CD4-positive, alpha-beta memory T cell (primary cell): ENCODE results near the gene OR8U1. TPM values are rescaled to one million over a fixed set of nuclear protein-coding genes. Genes with fewer than 3 reads are reported as not detected.

Experiments used
- CTCF ChIA-PET: fragments of 350-600 bp; sonication (Branson Sonifier 250); formaldehyde crosslinking; loops from one replicate; lab custom pipeline; 2021; ENCODE audit warnings: inconsistent platforms; ENCODE audit not compliant: partially characterized antibody; lab: Charles Lee
- POLR2A ChIA-PET: fragments of 350-600 bp; sonication (Branson Sonifier 250); formaldehyde crosslinking; loops from one replicate; lab custom pipeline; 2021; ENCODE audit not compliant: partially characterized antibody; lab: Charles Lee
- DNase-seq, 5 donors: peaks; one replicate each; pipeline versions ENCODE4 v3.0.0 to v3.0.0-alpha.2; 2020 to 2022; ENCODE audit warnings: mixed read lengths in 1 of 5
- H3K27ac ChIP-seq: one replicate; pipeline ENCODE4 v1.7.0; 2013; ENCODE audit warnings: low read depth, low read length
- H3K27me3 ChIP-seq: 2 replicates; pipeline ENCODE4 v1.7.0; 2013; ENCODE audit warnings: mild to moderate bottlenecking, low read length, moderate library complexity; ENCODE audit not compliant: insufficient read depth
- H3K36me3 ChIP-seq: 2 replicates; pipeline ENCODE4 v1.7.0; 2013; ENCODE audit warnings: mild to moderate bottlenecking, low read length, moderate library complexity; ENCODE audit not compliant: insufficient read depth
- H3K4me1 ChIP-seq: 2 replicates; pipeline ENCODE4 v1.7.0; 2013; ENCODE audit warnings: mild to moderate bottlenecking, low read length, moderate library complexity; ENCODE audit not compliant: insufficient read depth
- H3K4me3 ChIP-seq, 2 donors: one replicate each; pipeline ENCODE4 v1.7.0; 2013; ENCODE audit warnings: low read length in 2 of 2, mild to moderate bottlenecking in 1 of 2
- H3K9me3 ChIP-seq, 2 donors: one replicate each; pipeline ENCODE4 v1.7.0; 2013; ENCODE audit warnings: low read length in 2 of 2, control low read depth in 1 of 2; ENCODE audit not compliant: control insufficient read depth in 1 of 2
- H3K27ac Mint-ChIP-seq, 7 donors: one replicate each; pipeline ENCODE4 v1.8.0; 2020 to 2021; ENCODE audit warnings: mixed read lengths in 7 of 7, mild to moderate bottlenecking in 6 of 7, inconsistent platforms in 3 of 7, moderate library complexity in 3 of 7
- H3K27me3 Mint-ChIP-seq, 2 donors: one replicate each; pipeline ENCODE4 v1.8.0; 2020 to 2021; ENCODE audit warnings: mixed read lengths in 2 of 2
- H3K36me3 Mint-ChIP-seq, 2 donors: one replicate each; pipeline ENCODE4 v1.8.0; 2020 to 2021; ENCODE audit warnings: mixed read lengths in 2 of 2, inconsistent platforms in 1 of 2, mild to moderate bottlenecking in 1 of 2
- H3K4me1 Mint-ChIP-seq, 4 donors: one replicate each; pipeline ENCODE4 v1.8.0; 2020 to 2021; ENCODE audit warnings: mixed read lengths in 4 of 4, mild to moderate bottlenecking in 1 of 4
- H3K4me3 Mint-ChIP-seq, 8 donors: one replicate each; pipeline ENCODE4 v1.8.0; 2020 to 2021; ENCODE audit warnings: mixed read lengths in 8 of 8, mild to moderate bottlenecking in 7 of 8, moderate library complexity in 6 of 8, inconsistent platforms in 3 of 8
- H3K9me3 Mint-ChIP-seq, 8 donors: one replicate each; pipeline ENCODE4 v1.8.0; 2020 to 2021; ENCODE audit warnings: mixed read lengths in 8 of 8, mild to moderate bottlenecking in 5 of 8, inconsistent platforms in 3 of 8, moderate library complexity in 1 of 8
- intact Hi-C: fragments of 100-400 bp; cut with micrococcal nuclease; formaldehyde crosslinking; loops from one replicate; pipeline ENCODE4 v1.15.1; 2023
- polyA plus RNA-seq, 2 donors: library from polyadenylated mRNA; unstranded; fragments of 300-500 nt; fragmentation: Illumina TruSeq; gene quantifications; one replicate each; pipeline ENCODE4 v1.2.3, GENCODE V29; 2021
- total RNA-seq, 2 experiments: library from RNA; stranded (reverse); gene quantifications; one replicate each; pipeline ENCODE4 v1.2.3, GENCODE V29; 2021

Gene OR8U1
- not detected for total RNA-seq
- not detected for polyA plus RNA-seq

- no peaks in the 10 kb centered on the region for H3K4me1 Mint-ChIP-seq
Observed at GRCh38 chr11:56375324-56375723, at the start of gene OR8U1. Gene OR8U1 (plus strand): TSS chr11:56375624. CDS start chr11:56375624, 0 bp downstream.

GRCh38 chr11:56331861-56332491, 43.4 kb upstream of the OR8U1 start:
- no peak overlapping the region for H3K27ac ChIP-seq
- H3K36me3 ChIP-seq, result no peaks in the 10 kb centered on the region
- CTCF ChIA-PET, result no interaction called here
- Mint-ChIP-seq H3K27ac (no peak overlapping the region), H3K9me3 (peaks cover 0 to 28% (median 10%) of the 10 kb centered on the region in 8 donors), H3K36me3 (no peaks in the 10 kb centered on the region), H3K27me3 (no peaks in the 10 kb centered on the region), H3K4me1 (no peaks in the 10 kb centered on the region), H3K4me3 (no peak overlapping the region)
- intact Hi-C loops, result no loop called here
- no peaks in the 10 kb centered on the region for H3K27me3 ChIP-seq
- no peak for DNase-seq
- H3K9me3 ChIP-seq, result no peaks in the 10 kb centered on the region
- H3K4me1 ChIP-seq, result no peaks in the 10 kb centered on the region
- H3K4me3 ChIP-seq, result no peak overlapping the region
- POLR2A ChIA-PET, result no interaction called here

More at GRCh38 chr11:56375324-56375723, at the start of gene OR8U1:
- POLR2A ChIA-PET, result no interaction called here
- no peak within 1 kb of the TSS for H3K4me3 Mint-ChIP-seq
- Histone ChIP-seq H3K4me3 (no peak within 1 kb of the TSS), H3K4me1 (no peaks in the 10 kb centered on the region), H3K36me3 (no peaks in the 10 kb centered on the region), H3K27me3 (no peaks in the 10 kb centered on the region), H3K9me3 (peaks cover 0 to 4% of the 10 kb centered on the region in 2 donors), H3K27ac (no peak within 1 kb of the TSS)
- H3K36me3 Mint-ChIP-seq, result no peaks in the 10 kb centered on the region
- H3K27ac Mint-ChIP-seq, result no peak within 1 kb of the TSS
- intact Hi-C loops, result no loop called here
- no peak for DNase-seq
- H3K9me3 Mint-ChIP-seq, result peaks cover 0 to 24% (median 16%) of the 10 kb centered on the region in 8 donors
- H3K27me3 Mint-ChIP-seq, result no peaks in the 10 kb centered on the region
- CTCF ChIA-PET, result no interaction called here

GRCh38 chr11:56333156-56333555, 42.3 kb upstream of the OR8U1 start:
- intact Hi-C loops, result no loop called here

GRCh38 chr11:56340289-56340688, 35.1 kb upstream of the OR8U1 start:
- H3K27me3 ChIP-seq, result no peaks in the 10 kb centered on the region
- POLR2A ChIA-PET, result no interaction called here
- no peaks in the 10 kb centered on the region for H3K4me1 ChIP-seq
- intact Hi-C loops, result no loop called here
- peaks cover 5 to 40% (median 27%) of the 10 kb centered on the region in 8 donors for H3K9me3 Mint-ChIP-seq
- H3K4me3 ChIP-seq, result no peak overlapping the region
- no peaks in the 10 kb centered on the region for H3K36me3 Mint-ChIP-seq
- no peaks in the 10 kb centered on the region for H3K36me3 ChIP-seq
- H3K27ac ChIP-seq, result no peak overlapping the region
- no peak overlapping the region for H3K27ac Mint-ChIP-seq
- no peak for DNase-seq
- H3K9me3 ChIP-seq, result no peaks in the 10 kb centered on the region
- CTCF ChIA-PET, result no interaction called here
- no peak overlapping the region for H3K4me3 Mint-ChIP-seq
- no peaks in the 10 kb centered on the region for H3K4me1 Mint-ChIP-seq
- H3K27me3 Mint-ChIP-seq, result no peaks in the 10 kb centered on the region

More at GRCh38 chr11:56333156-56333555, 42.3 kb upstream of the OR8U1 start:
- no peak for DNase-seq
- Histone ChIP-seq H3K9me3 (no peaks in the 10 kb centered on the region), H3K27me3 (no peaks in the 10 kb centered on the region), H3K27ac (no peak overlapping the region), H3K36me3 (no peaks in the 10 kb centered on the region), H3K4me3 (no peak overlapping the region), H3K4me1 (no peaks in the 10 kb centered on the region)
- H3K4me1 Mint-ChIP-seq, result no peaks in the 10 kb centered on the region
- H3K4me3 Mint-ChIP-seq, result no peak overlapping the region
- H3K36me3 Mint-ChIP-seq, result no peaks in the 10 kb centered on the region
- ChIA-PET POLR2A (no interaction called here), CTCF (no interaction called here)
- H3K27ac Mint-ChIP-seq, result no peak overlapping the region
- H3K9me3 Mint-ChIP-seq, result peaks cover 0 to 29% (median 14%) of the 10 kb centered on the region in 8 donors
- H3K27me3 Mint-ChIP-seq, result no peaks in the 10 kb centered on the region

GRCh38 chr11:56345739-56346138, 29.7 kb upstream of the OR8U1 start, which contains the start of gene OR8K1:
Gene OR8K1 (plus strand): TSS chr11:56346039. CDS start chr11:56346039, 0 bp downstream.
- intact Hi-C loops, result no loop called here
- no peak within 1 kb of the TSS for H3K4me3 ChIP-seq
- Mint-ChIP-seq H3K4me1 (no peaks in the 10 kb centered on the region), H3K4me3 (no peak within 1 kb of the TSS), H3K27me3 (no peaks in the 10 kb centered on the region), H3K36me3 (no peaks in the 10 kb centered on the region), H3K27ac (no peak within 1 kb of the TSS), H3K9me3 (peaks cover 1 to 30% (median 15%) of the 10 kb centered on the region in 8 donors)
- H3K9me3 ChIP-seq, result no peaks in the 10 kb centered on the region
- DNase-seq, result no peak
- no peaks in the 10 kb centered on the region for H3K27me3 ChIP-seq
- H3K27ac ChIP-seq, result no peak within 1 kb of the TSS
- ChIA-PET POLR2A (no interaction called here), CTCF (interaction anchor here (1.0 kb wide), 1 partner anchor 9 kb away, joined by 3 read pairs; no protein-coding TSS in a partner anchor)
- H3K36me3 ChIP-seq, result no peaks in the 10 kb centered on the region
- H3K4me1 ChIP-seq, result no peaks in the 10 kb centered on the region

GRCh38 chr11:56353991-56354390, 21.4 kb upstream of the OR8U1 start, which contains the start of gene OR8J1:
Gene OR8J1 (plus strand): TSS chr11:56354291. CDS start chr11:56360247, 5,956 bp downstream.
- Mint-ChIP-seq H3K9me3 (peaks cover 0 to 17% (median 8%) of the 10 kb centered on the region in 8 donors), H3K36me3 (no peaks in the 10 kb centered on the region), H3K27ac (no peak within 1 kb of the TSS), H3K27me3 (no peaks in the 10 kb centered on the region), H3K4me1 (no peaks in the 10 kb centered on the region), H3K4me3 (no peak within 1 kb of the TSS)
- Histone ChIP-seq H3K9me3 (peaks cover 0 to 4% of the 10 kb centered on the region in 2 donors), H3K27me3 (no peaks in the 10 kb centered on the region), H3K36me3 (no peaks in the 10 kb centered on the region), H3K4me3 (no peak within 1 kb of the TSS), H3K4me1 (no peaks in the 10 kb centered on the region), H3K27ac (no peak within 1 kb of the TSS)
- no peak for DNase-seq
- ChIA-PET POLR2A (no interaction called here), CTCF (no interaction called here)
- intact Hi-C loops, result no loop called here

- Histone ChIP-seq H3K27ac (no peak overlapping the region), H3K4me1 (no peaks in the 10 kb centered on the region), H3K4me3 (no peak overlapping the region), H3K36me3 (no peaks in the 10 kb centered on the region), H3K9me3 (no peaks in the 10 kb centered on the region), H3K27me3 (no peaks in the 10 kb centered on the region)
- intact Hi-C loops, result no loop called here
- no peak overlapping the region for H3K27ac Mint-ChIP-seq
- peaks cover 3 to 26% (median 9%) of the 10 kb centered on the region in 8 donors for H3K9me3 Mint-ChIP-seq
- H3K27me3 Mint-ChIP-seq, result no peaks in the 10 kb centered on the region
- no peak overlapping the region for H3K4me3 Mint-ChIP-seq
- no peaks in the 10 kb centered on the region for H3K36me3 Mint-ChIP-seq
- ChIA-PET POLR2A (no interaction called here), CTCF (no interaction called here)
- H3K4me1 Mint-ChIP-seq, result no peaks in the 10 kb centered on the region
- no peak for DNase-seq
Observed at GRCh38 chr11:56380120-56380519, 4.7 kb downstream of the OR8U1 start.
